CD4-positive, CD25-positive, alpha-beta regulatory T cell (primary cell): Measurements from ENCODE around the gene DES. TPM values are rescaled to one million over a fixed set of nuclear protein-coding genes. Genes with fewer than 3 reads are reported as not detected.
A peak's percentile ranks its signal among the peaks of the same experiment; 100 is the strongest.

Experiments
- ATAC-seq, 2 donors: fragments of 150-1000 bp; cut with Tn5 transposase; one replicate each; pipeline ENCODE4 v1.10.0; 2021; ENCODE audit warnings: low read depth in 2 of 2, moderate number of reproducible peaks in 2 of 2, moderate library complexity in 1 of 2
- DNase-seq, 3 donors: peaks; one replicate each; pipeline versions ENCODE4 v3.0.0 to v3.0.0-alpha.2; 2012 to 2022; ENCODE audit warnings: mixed read lengths in 1 of 3
- H3K27ac ChIP-seq: one replicate; pipeline ENCODE4 v1.7.0; 2013; ENCODE audit warnings: mild to moderate bottlenecking, low read length; ENCODE audit not compliant: insufficient read depth, poor library complexity, severe bottlenecking
- H3K27me3 ChIP-seq: one replicate; pipeline ENCODE4 v1.7.0; 2013; ENCODE audit warnings: low read length; ENCODE audit not compliant: control insufficient read depth, insufficient read depth
- H3K36me3 ChIP-seq: one replicate; pipeline ENCODE4 v1.7.0; 2013; ENCODE audit warnings: mild to moderate bottlenecking, low read length, moderate library complexity; ENCODE audit not compliant: control insufficient read depth, insufficient read depth
- H3K4me1 ChIP-seq: 2 replicates; pipeline ENCODE4 v1.7.0; 2013; ENCODE audit warnings: mild to moderate bottlenecking, low read length; ENCODE audit not compliant: insufficient read depth, control insufficient read depth, poor library complexity, severe bottlenecking
- H3K4me3 ChIP-seq: one replicate; pipeline ENCODE4 v1.7.0; 2013; ENCODE audit warnings: low read depth, mild to moderate bottlenecking, low read length, moderate library complexity
- H3K9me3 ChIP-seq, 2 experiments: 1 replicate in 1 of 2; 2 replicates in 1 of 2; pipeline ENCODE4 v1.7.0; 2013; ENCODE audit warnings: low read length in 2 of 2, mild to moderate bottlenecking in 1 of 2, moderate library complexity in 1 of 2; ENCODE audit not compliant: control insufficient read depth in 2 of 2
- H3K27ac Mint-ChIP-seq, 3 donors: one replicate each; pipeline ENCODE4 v1.8.0; 2020 to 2022; ENCODE audit warnings: mild to moderate bottlenecking in 3 of 3, mixed read lengths in 3 of 3, moderate library complexity in 2 of 3
- H3K27me3 Mint-ChIP-seq: one replicate; pipeline ENCODE4 v1.8.0; 2022; ENCODE audit warnings: mild to moderate bottlenecking, mixed read lengths
- H3K36me3 Mint-ChIP-seq: one replicate; pipeline ENCODE4 v1.8.0; 2020; ENCODE audit warnings: mixed read lengths
- H3K4me1 Mint-ChIP-seq, 4 donors: one replicate each; pipeline ENCODE4 v1.8.0; 2020 to 2022; ENCODE audit warnings: mixed read lengths in 4 of 4, mild to moderate bottlenecking in 1 of 4
- H3K4me3 Mint-ChIP-seq, 4 donors: one replicate each; pipeline ENCODE4 v1.8.0; 2020 to 2022; ENCODE audit warnings: mild to moderate bottlenecking in 4 of 4, mixed read lengths in 4 of 4, moderate library complexity in 3 of 4
- H3K9me3 Mint-ChIP-seq, 7 donors: one replicate each; pipeline ENCODE4 v1.8.0; 2020 to 2022; ENCODE audit warnings: mixed read lengths in 7 of 7, mild to moderate bottlenecking in 3 of 7, moderate library complexity in 2 of 7
- polyA plus RNA-seq, 4 donors: library from polyadenylated mRNA; unstranded; fragments of 300-500 nt; fragmentation: Illumina TruSeq; gene quantifications; one replicate each; pipeline ENCODE4 v1.2.3, GENCODE V29; 2021
- total RNA-seq: library from RNA; stranded (reverse); gene quantifications from one replicate; pipeline ENCODE4 v1.2.3, GENCODE V29; 2022

Gene DES
- total RNA-seq (not detected), polyA plus RNA-seq (not detected)

DNA sequence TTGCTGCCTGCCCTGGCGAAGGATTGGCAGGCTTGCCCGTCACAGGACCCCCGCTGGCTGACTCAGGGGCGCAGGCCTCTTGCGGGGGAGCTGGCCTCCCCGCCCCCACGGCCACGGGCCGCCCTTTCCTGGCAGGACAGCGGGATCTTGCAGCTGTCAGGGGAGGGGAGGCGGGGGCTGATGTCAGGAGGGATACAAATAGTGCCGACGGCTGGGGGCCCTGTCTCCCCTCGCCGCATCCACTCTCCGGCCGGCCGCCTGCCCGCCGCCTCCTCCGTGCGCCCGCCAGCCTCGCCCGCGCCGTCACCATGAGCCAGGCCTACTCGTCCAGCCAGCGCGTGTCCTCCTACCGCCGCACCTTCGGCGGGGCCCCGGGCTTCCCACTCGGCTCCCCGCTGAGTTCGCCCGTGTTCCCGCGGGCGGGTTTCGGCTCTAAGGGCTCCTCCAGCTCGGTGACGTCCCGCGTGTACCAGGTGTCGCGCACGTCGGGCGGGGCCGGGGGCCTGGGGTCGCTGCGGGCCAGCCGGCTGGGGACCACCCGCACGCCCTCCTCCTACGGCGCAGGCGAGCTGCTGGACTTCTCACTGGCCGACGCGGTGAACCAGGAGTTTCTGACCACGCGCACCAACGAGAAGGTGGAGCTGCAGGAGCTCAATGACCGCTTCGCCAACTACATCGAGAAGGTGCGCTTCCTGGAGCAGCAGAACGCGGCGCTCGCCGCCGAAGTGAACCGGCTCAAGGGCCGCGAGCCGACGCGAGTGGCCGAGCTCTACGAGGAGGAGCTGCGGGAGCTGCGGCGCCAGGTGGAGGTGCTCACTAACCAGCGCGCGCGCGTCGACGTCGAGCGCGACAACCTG is at the start of gene DES:
DES (plus strand) TSS at position 223 of the 857 bp plus-strand sequence; CDS start at position 309, 86 bp downstream.
- peaks cover 0 to 4% (median 0%) of the 10 kb centered on the region in 7 donors for H3K9me3 Mint-ChIP-seq
- H3K27me3 Mint-ChIP-seq = peaks cover 54% of the 10 kb centered on the region
- no peak for DNase-seq
- H3K27ac Mint-ChIP-seq = no peak within 1 kb of the TSS
- Histone ChIP-seq H3K4me3 (no peak within 1 kb of the TSS), H3K27me3 (peaks cover 1% of the 10 kb centered on the region), H3K36me3 (no peaks in the 10 kb centered on the region), H3K4me1 (no peaks in the 10 kb centered on the region), H3K27ac (no peak within 1 kb of the TSS), H3K9me3 (no peaks in the 10 kb centered on the region)
- no peaks in the 10 kb centered on the region for H3K36me3 Mint-ChIP-seq
- no peak for ATAC-seq
- peaks cover 0 to 5% (median 0%) of the 10 kb centered on the region in 4 donors for H3K4me1 Mint-ChIP-seq
- H3K4me3 Mint-ChIP-seq = peak within 1 kb of the TSS in 1 of 4 donors; percentile 9

DNA sequence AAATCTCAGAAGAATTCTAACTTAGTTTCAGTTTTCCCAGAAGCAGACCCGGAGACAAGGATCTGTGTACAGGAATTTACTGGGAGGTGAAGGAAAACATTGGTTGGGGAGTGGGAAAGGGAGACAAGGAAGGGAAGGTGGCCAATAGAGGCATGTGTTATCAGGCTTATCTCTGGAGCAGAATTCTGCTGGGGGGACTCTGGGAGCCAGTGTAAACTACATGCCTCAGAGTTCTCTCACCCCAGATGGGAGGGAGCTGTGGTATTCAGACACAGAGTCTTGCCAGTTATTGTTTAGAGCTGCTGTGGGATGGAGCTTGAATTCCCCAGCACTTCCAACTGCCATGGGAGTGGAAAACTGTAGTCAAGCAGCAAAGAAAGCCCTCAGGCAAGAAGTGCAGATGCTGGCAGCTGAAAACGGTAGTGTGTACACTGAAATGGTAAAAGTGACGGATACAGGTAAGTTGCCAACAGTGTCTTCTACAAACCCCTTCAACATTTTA is 49.4 kb upstream of the DES start:
- DNase-seq (no peak), ATAC-seq (no peak)
- no peaks in the 10 kb centered on the region for H3K9me3 Mint-ChIP-seq
- no peaks in the 10 kb centered on the region for H3K4me1 ChIP-seq
- H3K9me3 ChIP-seq = no peaks in the 10 kb centered on the region
- H3K27ac ChIP-seq = no peak overlapping the region
- H3K4me3 Mint-ChIP-seq = no peak overlapping the region
- peaks cover 0 to 1% (median 0%) of the 10 kb centered on the region in 4 donors for H3K4me1 Mint-ChIP-seq
- H3K27me3 Mint-ChIP-seq = no peaks in the 10 kb centered on the region
- no peaks in the 10 kb centered on the region for H3K27me3 ChIP-seq
- H3K36me3 ChIP-seq = peaks cover 6% of the 10 kb centered on the region
- no peak overlapping the region for H3K27ac Mint-ChIP-seq
- peaks cover 11% of the 10 kb centered on the region for H3K36me3 Mint-ChIP-seq
- H3K4me3 ChIP-seq = no peak overlapping the region

DNA sequence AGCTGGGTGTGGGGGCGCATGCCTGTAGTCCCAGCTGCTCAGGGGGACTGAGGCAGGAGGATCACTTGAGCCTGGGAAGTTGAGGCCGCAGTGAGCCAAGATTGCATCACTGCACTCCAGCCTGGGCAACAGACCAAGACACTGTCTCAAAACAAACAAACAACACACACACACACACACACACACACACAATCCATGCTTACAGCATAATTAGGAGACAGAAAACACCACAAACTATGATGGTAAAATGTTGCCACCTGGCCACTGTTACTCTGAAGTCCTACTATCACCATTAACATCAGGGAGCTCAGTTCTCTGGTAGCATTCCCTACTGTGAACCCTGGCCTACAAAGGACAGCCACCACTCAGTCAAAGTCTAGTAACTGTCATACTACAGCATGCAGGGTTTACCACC is 48.7 kb upstream of the DES start:
- H3K36me3 Mint-ChIP-seq = peaks cover 19% of the 10 kb centered on the region
- H3K27ac Mint-ChIP-seq = no peak overlapping the region
- DNase-seq = no peak
- ATAC-seq = no peak
- peaks cover 0 to 1% (median 0%) of the 10 kb centered on the region in 4 donors for H3K4me1 Mint-ChIP-seq
- no peaks in the 10 kb centered on the region for H3K27me3 Mint-ChIP-seq
- Histone ChIP-seq H3K4me1 (no peaks in the 10 kb centered on the region), H3K36me3 (peaks cover 13% of the 10 kb centered on the region), H3K9me3 (no peaks in the 10 kb centered on the region), H3K27me3 (no peaks in the 10 kb centered on the region), H3K4me3 (no peak overlapping the region), H3K27ac (no peak overlapping the region)
- H3K9me3 Mint-ChIP-seq = no peaks in the 10 kb centered on the region
- no peak overlapping the region for H3K4me3 Mint-ChIP-seq

DNA sequence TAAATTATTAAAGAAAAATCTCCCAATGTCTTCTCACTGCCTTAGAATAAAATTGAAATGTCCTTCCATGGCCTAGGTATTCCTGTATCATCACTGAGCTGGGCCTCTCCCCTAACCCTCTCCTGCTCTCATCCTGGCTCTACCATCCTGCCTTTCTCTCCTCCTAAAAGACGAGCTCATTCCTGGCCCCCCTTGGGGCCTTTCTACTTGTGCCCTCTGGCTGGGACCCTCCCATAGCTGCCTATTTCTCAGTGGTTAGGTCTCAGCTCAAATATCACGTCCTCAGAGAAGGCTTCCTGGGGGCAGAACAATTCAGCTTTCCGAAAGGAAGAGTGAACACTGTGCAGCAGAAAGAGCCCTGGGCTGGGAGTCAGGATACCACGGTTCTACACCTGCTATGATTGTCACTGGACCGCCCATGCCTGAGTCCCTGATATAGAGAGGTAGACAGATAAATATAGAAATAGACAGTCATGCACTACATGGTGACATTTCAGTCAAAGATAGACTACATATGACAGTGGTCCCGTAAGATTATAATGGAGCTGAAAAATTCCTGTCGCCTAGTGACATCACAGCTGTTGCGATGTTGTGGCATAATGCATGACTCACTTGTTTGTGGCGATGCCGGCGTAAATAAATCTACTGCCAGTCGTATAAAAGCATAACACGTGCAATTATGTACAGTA is 39.9 kb upstream of the DES start:
- no peaks in the 10 kb centered on the region for H3K4me1 ChIP-seq
- peaks cover 43% of the 10 kb centered on the region for H3K36me3 ChIP-seq
- DNase-seq (no peak), ATAC-seq (no peak)
- Mint-ChIP-seq H3K36me3 (peaks cover 46% of the 10 kb centered on the region), H3K4me3 (no peak overlapping the region), H3K27me3 (no peaks in the 10 kb centered on the region), H3K27ac (peak overlapping the region in 2 of 3 donors; percentile 33 to 92), H3K4me1 (no peaks in the 10 kb centered on the region), H3K9me3 (no peaks in the 10 kb centered on the region)
- H3K27ac ChIP-seq = no peak overlapping the region
- no peak overlapping the region for H3K4me3 ChIP-seq
- no peaks in the 10 kb centered on the region for H3K9me3 ChIP-seq
- H3K27me3 ChIP-seq = no peaks in the 10 kb centered on the region

DNA sequence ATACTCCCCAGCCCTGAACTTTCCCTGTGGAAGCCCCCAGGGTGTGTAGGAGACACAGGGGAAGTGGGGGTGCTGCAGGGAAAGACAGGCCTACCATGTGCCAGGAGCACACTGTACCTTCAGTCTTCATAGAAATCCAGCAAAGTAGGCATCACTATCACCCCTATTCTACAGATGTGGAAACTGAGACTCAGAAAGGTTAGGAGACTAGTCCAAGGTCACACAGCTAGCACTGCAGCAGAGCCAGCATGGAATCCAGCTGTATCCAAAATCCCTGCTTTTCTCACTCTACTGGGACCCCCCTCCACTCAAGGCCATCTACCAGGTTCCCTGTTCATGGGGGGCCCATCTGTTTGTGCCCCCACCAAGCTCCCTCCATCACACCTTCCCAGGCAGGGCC is 37.3 kb upstream of the DES start:
- H3K27ac Mint-ChIP-seq = peak overlapping the region in 1 of 3 donors; percentile 32
- H3K27me3 Mint-ChIP-seq = no peaks in the 10 kb centered on the region
- Histone ChIP-seq H3K4me3 (no peak overlapping the region), H3K4me1 (no peaks in the 10 kb centered on the region), H3K9me3 (no peaks in the 10 kb centered on the region), H3K27me3 (no peaks in the 10 kb centered on the region), H3K36me3 (peaks cover 46% of the 10 kb centered on the region), H3K27ac (no peak overlapping the region)
- no peak for DNase-seq
- ATAC-seq = no peak
- no peaks in the 10 kb centered on the region for H3K9me3 Mint-ChIP-seq
- no peak overlapping the region for H3K4me3 Mint-ChIP-seq
- peaks cover 44% of the 10 kb centered on the region for H3K36me3 Mint-ChIP-seq
- H3K4me1 Mint-ChIP-seq = peaks cover 0 to 15% (median 3%) of the 10 kb centered on the region in 4 donors

DNA sequence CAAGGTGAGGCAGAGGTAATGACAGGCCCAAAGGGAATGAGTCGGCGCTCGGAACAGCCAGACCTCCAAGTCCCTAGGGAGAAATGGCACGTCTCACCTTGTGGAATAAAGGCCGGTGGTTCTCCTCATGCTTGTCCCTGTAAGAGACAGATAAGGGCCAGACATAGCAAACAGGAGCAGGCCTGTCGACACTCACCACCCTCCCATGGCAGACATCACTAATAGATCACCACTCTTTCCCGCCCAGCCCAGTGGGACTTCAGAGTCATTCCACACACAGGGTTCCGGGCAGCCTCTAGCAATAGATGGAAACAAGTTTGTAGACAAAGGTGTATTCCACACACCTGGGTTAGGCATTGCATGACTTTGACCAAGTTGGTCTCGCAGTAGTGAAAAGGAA is 36.7 kb upstream of the DES start:
- Mint-ChIP-seq H3K4me1 (peaks cover 0 to 21% (median 5%) of the 10 kb centered on the region in 4 donors), H3K4me3 (peak overlapping the region in 1 of 4 donors; percentile 43), H3K9me3 (no peaks in the 10 kb centered on the region), H3K27me3 (no peaks in the 10 kb centered on the region), H3K27ac (no peak overlapping the region), H3K36me3 (peaks cover 42% of the 10 kb centered on the region)
- Histone ChIP-seq H3K4me3 (no peak overlapping the region), H3K9me3 (no peaks in the 10 kb centered on the region), H3K36me3 (peaks cover 50% of the 10 kb centered on the region), H3K4me1 (peaks cover 3% of the 10 kb centered on the region), H3K27ac (no peak overlapping the region), H3K27me3 (no peaks in the 10 kb centered on the region)
- ATAC-seq = no peak
- DNase-seq = no peak

DNA sequence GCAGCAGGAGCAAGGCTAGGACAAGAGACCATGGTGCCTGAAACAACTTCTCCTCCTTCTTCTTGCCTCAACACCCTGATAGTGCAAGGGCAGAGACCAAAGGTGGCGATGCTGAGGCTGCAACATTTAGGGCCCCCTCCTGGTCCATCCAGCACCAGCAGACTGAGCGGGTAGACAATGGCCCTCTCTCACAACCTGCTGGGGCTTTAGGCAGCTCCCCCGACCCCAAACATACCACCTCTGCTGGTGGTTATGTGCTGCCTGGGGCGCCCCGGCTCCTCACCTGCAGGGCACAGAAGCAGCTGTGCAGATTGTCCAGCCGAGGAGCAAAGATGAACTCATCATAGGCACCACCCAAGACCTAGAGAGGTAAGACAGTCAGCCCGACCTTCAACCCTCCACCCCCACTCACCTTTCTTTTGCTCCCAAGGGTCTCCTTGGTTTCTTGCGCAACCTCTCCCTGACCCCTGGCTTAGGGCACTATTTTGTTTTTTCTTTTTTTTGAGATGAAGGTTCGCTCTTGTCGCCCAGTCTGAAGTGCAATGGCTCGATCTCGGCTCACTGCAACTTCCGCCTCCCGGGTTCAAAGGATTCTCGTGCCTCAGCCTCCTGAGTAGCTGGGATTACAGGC is 34.0 kb upstream of the DES start:
- ATAC-seq = no peak
- Histone ChIP-seq H3K9me3 (no peaks in the 10 kb centered on the region), H3K4me3 (no peak overlapping the region), H3K27ac (no peak overlapping the region), H3K27me3 (no peaks in the 10 kb centered on the region), H3K36me3 (peaks cover 50% of the 10 kb centered on the region), H3K4me1 (peaks cover 18% of the 10 kb centered on the region)
- no peaks in the 10 kb centered on the region for H3K27me3 Mint-ChIP-seq
- H3K36me3 Mint-ChIP-seq = peaks cover 34% of the 10 kb centered on the region
- H3K27ac Mint-ChIP-seq = peak overlapping the region in 1 of 3 donors; percentile 26
- H3K4me3 Mint-ChIP-seq = peak overlapping the region in 2 of 4 donors; percentile 71
- H3K4me1 Mint-ChIP-seq = peaks cover 0 to 36% (median 10%) of the 10 kb centered on the region in 4 donors
- no peaks in the 10 kb centered on the region for H3K9me3 Mint-ChIP-seq
- no peak for DNase-seq
